Measurements from ENCODE around the gene RRP15.

Gene RRP15

GRCh38 chr1:218330043-218330623 is 45.0 kb downstream of the RRP15 start:
- no peak overlapping the region for H3K27ac ChIP-seq (replicated peaks; ENCODE audit: low read length)
- H3K9me3 ChIP-seq (replicated peaks in 1 of 2; ENCODE audit: control insufficient read depth in 2 of 2, insufficient read depth in 1 of 2, low read depth in 1 of 2, low read length in 2 of 2): no peaks in the 10 kb centered on the region
- H3K4me3 ChIP-seq (ENCODE audit: low read length in 2 of 2): no peak overlapping the region
- H2BK120ac ChIP-seq (ENCODE audit: low read depth, low read length): no peak overlapping the region
- no peak overlapping the region for H4K91ac ChIP-seq (ENCODE audit: low read depth, low read length, poor library complexity)
- DNase-seq (ENCODE audit: low spot score): no peak
- H3K18ac ChIP-seq (ENCODE audit: low read length): no peak overlapping the region
- H3K79me1 ChIP-seq (ENCODE audit: low read depth, low read length): no peaks in the 10 kb centered on the region
- no peak overlapping the region for H3K9ac ChIP-seq (ENCODE audit: low read depth, low read length, poor library complexity)
- no peak overlapping the region for H2BK5ac ChIP-seq (ENCODE audit: low read length)
- peaks cover 0 to 28% of the 10 kb centered on the region in 2 donors for H3K36me3 ChIP-seq (replicated peaks in 1 of 2; ENCODE audit: control insufficient read depth in 2 of 2, insufficient read depth in 2 of 2, low read length in 2 of 2)
- H3K4ac ChIP-seq (ENCODE audit: low read length): no peak overlapping the region
- H3K4me1 ChIP-seq (ENCODE audit: control insufficient read depth in 2 of 2, insufficient read depth in 1 of 2, low read depth in 1 of 2, low read length in 2 of 2): no peaks in the 10 kb centered on the region
- H3K4me2 ChIP-seq (ENCODE audit: insufficient read depth, low read length, poor library complexity, severe bottlenecking): no peak overlapping the region
- no peak overlapping the region for H2AFZ ChIP-seq (ENCODE audit: low read length)
- H2BK15ac ChIP-seq (ENCODE audit: low read length): no peak overlapping the region
- H4K8ac ChIP-seq (ENCODE audit: low read depth, low read length): no peak overlapping the region
- WGBS, 2 donors (ENCODE audit: extremely low coverage in 2 of 2, insufficient read length in 2 of 2, insufficient replicate concordance in 1 of 2): no CpG with 5 or more reads among the region's 4 CpGs
- no peak overlapping the region for H3K23ac ChIP-seq (ENCODE audit: low read depth, low read length, poor library complexity)
- H2AK5ac ChIP-seq (ENCODE audit: low read depth, low read length): no peak overlapping the region
- no peak overlapping the region for H3K14ac ChIP-seq (ENCODE audit: low read length)
- no peaks in the 10 kb centered on the region for H3K27me3 ChIP-seq (ENCODE audit: control insufficient read depth in 3 of 3, insufficient read depth in 3 of 3, low read depth in 1 of 3, low read length in 3 of 3)
- H2BK12ac ChIP-seq (ENCODE audit: low read length): no peak overlapping the region

- no peaks in the 10 kb centered on the region for H3K27me3 ChIP-seq (ENCODE audit: control insufficient read depth in 3 of 3, insufficient read depth in 3 of 3, low read depth in 1 of 3, low read length in 3 of 3)
- H3K14ac ChIP-seq (ENCODE audit: low read length): no peak overlapping the region
- no peaks in the 10 kb centered on the region for H3K9me3 ChIP-seq (replicated peaks in 1 of 2; ENCODE audit: control insufficient read depth in 2 of 2, insufficient read depth in 1 of 2, low read depth in 1 of 2, low read length in 2 of 2)
- H3K36me3 ChIP-seq (replicated peaks in 1 of 2; ENCODE audit: control insufficient read depth in 2 of 2, insufficient read depth in 2 of 2, low read length in 2 of 2): peaks cover 0 to 28% of the 10 kb centered on the region in 2 donors
- H2AK5ac ChIP-seq (ENCODE audit: low read depth, low read length): no peak overlapping the region
- H3K4me1 ChIP-seq (ENCODE audit: control insufficient read depth in 2 of 2, insufficient read depth in 1 of 2, low read depth in 1 of 2, low read length in 2 of 2): peaks cover 0 to 4% of the 10 kb centered on the region in 2 donors
- DNase-seq (ENCODE audit: low spot score): no peak
- no peak overlapping the region for H2BK15ac ChIP-seq (ENCODE audit: low read length)
- H3K4ac ChIP-seq (ENCODE audit: low read length): no peak overlapping the region
- no peak overlapping the region for H3K23ac ChIP-seq (ENCODE audit: low read depth, low read length, poor library complexity)
- no peak overlapping the region for H3K4me3 ChIP-seq (ENCODE audit: low read length in 2 of 2)
- no peak overlapping the region for H3K4me2 ChIP-seq (ENCODE audit: insufficient read depth, low read length, poor library complexity, severe bottlenecking)
- no peak overlapping the region for H2BK12ac ChIP-seq (ENCODE audit: low read length)
- no peak overlapping the region for H3K9ac ChIP-seq (ENCODE audit: low read depth, low read length, poor library complexity)
- H4K8ac ChIP-seq (ENCODE audit: low read depth, low read length): no peak overlapping the region
- H2AFZ ChIP-seq (ENCODE audit: low read length): no peak overlapping the region
- H3K79me1 ChIP-seq (ENCODE audit: low read depth, low read length): no peaks in the 10 kb centered on the region
- no peak overlapping the region for H3K18ac ChIP-seq (ENCODE audit: low read length)
- H2BK120ac ChIP-seq (ENCODE audit: low read depth, low read length): no peak overlapping the region
- no peak overlapping the region for H3K27ac ChIP-seq (replicated peaks; ENCODE audit: low read length)
- H4K91ac ChIP-seq (ENCODE audit: low read depth, low read length, poor library complexity): no peak overlapping the region
- H2BK5ac ChIP-seq (ENCODE audit: low read length): no peak overlapping the region
These were observed 47.3 kb downstream of the RRP15 start for GRCh38 chr1:218332416-218332815.

- Histone ChIP-seq H3K9me3 (replicated peaks in 1 of 2; ENCODE audit: control insufficient read depth in 2 of 2, insufficient read depth in 1 of 2, low read depth in 1 of 2, low read length in 2 of 2) (no peaks in the 10 kb centered on the region), H3K36me3 (replicated peaks in 1 of 2; ENCODE audit: control insufficient read depth in 2 of 2, insufficient read depth in 2 of 2, low read length in 2 of 2) (peaks cover 0 to 18% of the 10 kb centered on the region in 2 donors), H4K91ac (ENCODE audit: low read depth, low read length, poor library complexity) (no peak overlapping the region), H3K27me3 (ENCODE audit: control insufficient read depth in 3 of 3, insufficient read depth in 3 of 3, low read depth in 1 of 3, low read length in 3 of 3) (no peaks in the 10 kb centered on the region), H2BK120ac (ENCODE audit: low read depth, low read length) (no peak overlapping the region), H3K14ac (ENCODE audit: low read length) (no peak overlapping the region), H3K4me2 (ENCODE audit: insufficient read depth, low read length, poor library complexity, severe bottlenecking) (no peak overlapping the region), H4K8ac (ENCODE audit: low read depth, low read length) (no peak overlapping the region), H2AK5ac (ENCODE audit: low read depth, low read length) (no peak overlapping the region), H2BK5ac (ENCODE audit: low read length) (no peak overlapping the region), H2BK12ac (ENCODE audit: low read length) (no peak overlapping the region), H3K27ac (replicated peaks; ENCODE audit: low read length) (no peak overlapping the region), H3K9ac (ENCODE audit: low read depth, low read length, poor library complexity) (no peak overlapping the region), H3K18ac (ENCODE audit: low read length) (no peak overlapping the region), H2BK15ac (ENCODE audit: low read length) (no peak overlapping the region), H3K4ac (ENCODE audit: low read length) (no peak overlapping the region), H3K23ac (ENCODE audit: low read depth, low read length, poor library complexity) (no peak overlapping the region), H3K4me3 (ENCODE audit: low read length in 2 of 2) (no peak overlapping the region), H3K4me1 (ENCODE audit: control insufficient read depth in 2 of 2, insufficient read depth in 1 of 2, low read depth in 1 of 2, low read length in 2 of 2) (peaks cover 0 to 8% of the 10 kb centered on the region in 2 donors), H2AFZ (ENCODE audit: low read length) (no peak overlapping the region), H3K79me1 (ENCODE audit: low read depth, low read length) (no peaks in the 10 kb centered on the region)
- DNase-seq (ENCODE audit: low spot score): no peak
- WGBS, 2 donors (ENCODE audit: extremely low coverage in 2 of 2, insufficient read length in 2 of 2, insufficient replicate concordance in 1 of 2): no CpG with 5 or more reads among the region's 2 CpGs
These were observed 51.2 kb downstream of the RRP15 start for GRCh38 chr1:218336328-218336727.

- H4K8ac ChIP-seq (ENCODE audit: low read depth, low read length): no peak overlapping the region
- no CpG with 5 or more reads among the region's 1 CpG for WGBS, 2 donors (ENCODE audit: extremely low coverage in 2 of 2, insufficient read length in 2 of 2, insufficient replicate concordance in 1 of 2)
- H2BK15ac ChIP-seq (ENCODE audit: low read length): no peak overlapping the region
- H3K4me3 ChIP-seq (ENCODE audit: low read length in 2 of 2): no peak overlapping the region
- H3K36me3 ChIP-seq (replicated peaks in 1 of 2; ENCODE audit: control insufficient read depth in 2 of 2, insufficient read depth in 2 of 2, low read length in 2 of 2): no peaks in the 10 kb centered on the region
- no peak overlapping the region for H2AFZ ChIP-seq (ENCODE audit: low read length)
- no peaks in the 10 kb centered on the region for H3K79me1 ChIP-seq (ENCODE audit: low read depth, low read length)
- H3K27me3 ChIP-seq (ENCODE audit: control insufficient read depth in 3 of 3, insufficient read depth in 3 of 3, low read depth in 1 of 3, low read length in 3 of 3): no peaks in the 10 kb centered on the region
- no peak overlapping the region for H3K4ac ChIP-seq (ENCODE audit: low read length)
- H3K9me3 ChIP-seq (replicated peaks in 1 of 2; ENCODE audit: control insufficient read depth in 2 of 2, insufficient read depth in 1 of 2, low read depth in 1 of 2, low read length in 2 of 2): no peaks in the 10 kb centered on the region
- no peak overlapping the region for H3K27ac ChIP-seq (replicated peaks; ENCODE audit: low read length)
- H3K4me2 ChIP-seq (ENCODE audit: insufficient read depth, low read length, poor library complexity, severe bottlenecking): no peak overlapping the region
- no peak for DNase-seq (ENCODE audit: low spot score)
- H3K9ac ChIP-seq (ENCODE audit: low read depth, low read length, poor library complexity): no peak overlapping the region
- H3K18ac ChIP-seq (ENCODE audit: low read length): no peak overlapping the region
- no peak overlapping the region for H2BK5ac ChIP-seq (ENCODE audit: low read length)
- H3K14ac ChIP-seq (ENCODE audit: low read length): no peak overlapping the region
- H4K91ac ChIP-seq (ENCODE audit: low read depth, low read length, poor library complexity): no peak overlapping the region
- no peak overlapping the region for H2BK12ac ChIP-seq (ENCODE audit: low read length)
- no peak overlapping the region for H3K23ac ChIP-seq (ENCODE audit: low read depth, low read length, poor library complexity)
- H2AK5ac ChIP-seq (ENCODE audit: low read depth, low read length): no peak overlapping the region
- H3K4me1 ChIP-seq (ENCODE audit: control insufficient read depth in 2 of 2, insufficient read depth in 1 of 2, low read depth in 1 of 2, low read length in 2 of 2): peaks cover 0 to 8% of the 10 kb centered on the region in 2 donors
- H2BK120ac ChIP-seq (ENCODE audit: low read depth, low read length): no peak overlapping the region
These were observed 54.3 kb downstream of the RRP15 start for GRCh38 chr1:218339267-218339831.
